ENCODE data around the gene PSMG4.

PSMG4 gene

GRCh38 chr6:3269281-3269975 lies 10.7 kb downstream of the PSMG4 start:
- H3K9ac ChIP-seq (ENCODE audit: low read length), result no peak overlapping the region
- no peak overlapping the region for H3K27ac ChIP-seq (ENCODE audit: low read length)
- peaks cover 57% of the 10 kb centered on the region for H3K79me2 ChIP-seq (ENCODE audit: low read length)
- 0 out of 2 replicates have a peak, but pooled peaks cover 4% of the 10 kb centered on the region for H3K36me3 ChIP-seq (replicated peaks; ENCODE audit: insufficient read depth, low read length)
- no peak for DNase-seq
- no peak overlapping the region for H2AFZ ChIP-seq (ENCODE audit: low read length)
- no peaks in the 10 kb centered on the region for H3F3A ChIP-seq (ENCODE audit: insufficient read depth, low read length)
- TF ChIP-seq EZH2 (optimal IDR thresholded peaks at IDR 0.05; ENCODE audit: low read depth, low read length), result no peak
- TF ChIP-seq EZH2phosphoT487 (IDR thresholded peaks at IDR 0.05; ENCODE audit: low read length), result no peak
- no peak for TF ChIP-seq CTCF (IDR thresholded peaks at IDR 0.05; ENCODE audit: low read length)
- H4K20me1 ChIP-seq (ENCODE audit: insufficient read depth, low read length), result no peaks in the 10 kb centered on the region
- H3K4me1 ChIP-seq (ENCODE audit: low read length), result no peaks in the 10 kb centered on the region
- no peaks in the 10 kb centered on the region for H3K9me3 ChIP-seq (replicated peaks; ENCODE audit: insufficient read depth, low read length)
- no peak overlapping the region for H3K4me2 ChIP-seq (ENCODE audit: low read depth, low read length)
- H3K9me2 ChIP-seq (replicated peaks; ENCODE audit: insufficient read depth, low read length), result no peaks in the 10 kb centered on the region
- no peak overlapping the region for H3K4me3 ChIP-seq (ENCODE audit: low read length)
- H3K27me3 ChIP-seq (replicated peaks; ENCODE audit: insufficient read depth, low read length), result no peaks in the 10 kb centered on the region

DNA sequence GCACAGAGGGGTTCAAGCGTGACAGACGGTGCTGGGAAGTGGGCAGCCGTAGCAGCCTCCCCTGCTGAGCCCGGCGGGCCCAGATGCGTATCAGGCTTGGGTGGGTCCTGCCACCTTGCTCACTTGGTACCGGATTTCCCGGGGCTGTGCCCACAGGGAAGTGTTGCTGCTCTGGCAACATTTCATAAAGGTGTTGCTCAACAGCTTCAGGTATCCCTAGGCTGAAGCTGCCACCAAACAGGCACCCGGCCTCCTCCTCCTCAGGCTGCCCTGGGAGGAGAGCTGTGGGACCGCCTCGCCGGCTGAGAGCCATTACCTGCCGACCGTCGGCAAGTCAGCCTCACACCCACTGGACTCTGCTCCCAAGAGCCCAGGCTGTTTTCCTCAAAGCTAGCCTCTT lies 11.5 kb downstream of the PSMG4 start:
- Histone ChIP-seq H2AFZ (ENCODE audit: low read length) (no peak overlapping the region), H3K79me2 (ENCODE audit: low read length) (peaks cover 49% of the 10 kb centered on the region), H3F3A (ENCODE audit: insufficient read depth, low read length) (no peaks in the 10 kb centered on the region), H3K9ac (ENCODE audit: low read length) (no peak overlapping the region), H3K27me3 (replicated peaks; ENCODE audit: insufficient read depth, low read length) (no peaks in the 10 kb centered on the region), H3K27ac (ENCODE audit: low read length) (no peak overlapping the region), H3K4me3 (ENCODE audit: low read length) (no peak overlapping the region), H4K20me1 (ENCODE audit: insufficient read depth, low read length) (no peaks in the 10 kb centered on the region), H3K4me2 (ENCODE audit: low read depth, low read length) (no peak overlapping the region), H3K36me3 (replicated peaks; ENCODE audit: insufficient read depth, low read length) (no peaks in the 10 kb centered on the region), H3K9me3 (replicated peaks; ENCODE audit: insufficient read depth, low read length) (no peaks in the 10 kb centered on the region), H3K4me1 (ENCODE audit: low read length) (no peaks in the 10 kb centered on the region), H3K9me2 (replicated peaks; ENCODE audit: insufficient read depth, low read length) (no peaks in the 10 kb centered on the region)
- no peak for DNase-seq
- TF ChIP-seq EZH2phosphoT487 (IDR thresholded peaks at IDR 0.05; ENCODE audit: low read length) (no peak), CTCF (IDR thresholded peaks at IDR 0.05; ENCODE audit: low read length) (no peak), EZH2 (optimal IDR thresholded peaks at IDR 0.05; ENCODE audit: low read depth, low read length) (no peak)

- TF ChIP-seq EZH2 (optimal IDR thresholded peaks at IDR 0.05; ENCODE audit: low read depth, low read length), result no peak
- TF ChIP-seq EZH2phosphoT487 (IDR thresholded peaks at IDR 0.05; ENCODE audit: low read length), result no peak
- TF ChIP-seq CTCF (IDR thresholded peaks at IDR 0.05; ENCODE audit: low read length), result no peak
Measured at GRCh38 chr6:3271756-3272155, 13.0 kb downstream of the PSMG4 start.

More at GRCh38 chr6:3271756-3272155, 13.0 kb downstream of the PSMG4 start:
- Histone ChIP-seq H3K36me3 (replicated peaks; ENCODE audit: insufficient read depth, low read length) (no peaks in the 10 kb centered on the region), H3K4me2 (ENCODE audit: low read depth, low read length) (no peak overlapping the region), H3K9me3 (replicated peaks; ENCODE audit: insufficient read depth, low read length) (no peaks in the 10 kb centered on the region), H4K20me1 (ENCODE audit: insufficient read depth, low read length) (no peaks in the 10 kb centered on the region), H3K27me3 (replicated peaks; ENCODE audit: insufficient read depth, low read length) (no peaks in the 10 kb centered on the region), H3K79me2 (ENCODE audit: low read length) (peaks cover 36% of the 10 kb centered on the region), H2AFZ (ENCODE audit: low read length) (no peak overlapping the region), H3K4me1 (ENCODE audit: low read length) (no peaks in the 10 kb centered on the region), H3F3A (ENCODE audit: insufficient read depth, low read length) (no peaks in the 10 kb centered on the region), H3K9me2 (replicated peaks; ENCODE audit: insufficient read depth, low read length) (no peaks in the 10 kb centered on the region), H3K4me3 (ENCODE audit: low read length) (no peak overlapping the region), H3K27ac (ENCODE audit: low read length) (no peak overlapping the region), H3K9ac (ENCODE audit: low read length) (no peak overlapping the region)
- no peak for DNase-seq

All from MM.1S (cell line).